Pons (tissue), 1 donor: Measurements from ENCODE around the gene STX16.
A peak's percentile ranks its signal among the peaks of the same experiment; 100 is the strongest.
"Not testable (repeated sequence)": the region's sequence is repeated elsewhere in the genome, so short reads cannot be mapped to it uniquely, and the experiment has no call there.

Experiments used
- DNase-seq: peaks from one replicate; pipeline ENCODE4 v3.0.0-alpha.2; 2016; ENCODE audit warnings: low spot score

STX16 gene

DNA sequence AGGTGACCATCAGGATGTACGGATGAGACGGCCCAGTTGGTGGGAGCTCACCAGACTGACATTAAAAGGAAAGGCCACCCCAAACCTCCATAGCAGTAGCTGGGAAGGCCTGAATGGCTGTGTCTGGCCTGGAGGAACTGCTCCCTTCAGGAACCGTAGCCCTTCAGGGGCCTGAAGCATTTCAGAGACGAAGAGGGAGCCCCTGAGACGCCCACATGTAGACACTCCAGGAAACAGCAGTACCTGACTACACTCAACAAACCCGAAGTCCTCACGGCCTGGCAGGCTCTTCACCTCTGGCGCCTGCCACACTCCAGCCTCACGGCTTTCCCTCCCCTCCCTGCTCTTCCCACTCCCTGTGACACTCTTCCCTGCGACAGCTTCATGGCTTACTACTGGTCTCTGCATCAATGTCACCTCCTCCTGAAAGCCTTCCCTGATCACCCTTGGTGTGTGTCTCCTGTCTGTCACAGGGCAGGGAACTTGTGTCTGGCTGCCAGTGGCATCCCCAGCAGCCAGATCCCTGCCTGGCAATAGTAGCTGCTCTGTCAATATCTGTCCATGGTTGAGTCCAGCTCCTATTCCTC is 14.6 kb upstream of the STX16 start:
- DNase-seq: no peak

DNA sequence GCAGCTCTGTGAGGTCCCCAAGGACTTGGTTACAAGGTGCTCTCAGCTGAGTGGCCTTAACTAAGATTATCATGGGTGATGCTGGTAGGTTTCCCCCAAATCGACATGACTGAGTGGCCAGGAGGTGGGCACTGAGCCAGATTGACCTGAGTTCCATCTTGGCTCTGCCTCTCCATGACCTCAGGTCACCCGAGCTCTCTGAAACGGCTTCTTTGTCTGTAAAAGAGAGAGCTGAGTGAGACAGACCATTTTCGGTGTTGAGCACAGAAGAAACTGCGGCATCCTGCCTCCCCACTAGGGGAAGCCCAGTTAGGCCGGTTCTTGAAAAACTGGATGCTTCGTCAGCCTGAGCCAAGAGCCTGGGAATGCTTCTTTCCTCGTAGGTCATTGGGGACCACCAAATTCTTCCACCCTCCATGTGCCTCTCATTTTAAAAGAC is 14.1 kb upstream of the STX16 start:
- no peak for DNase-seq

DNA sequence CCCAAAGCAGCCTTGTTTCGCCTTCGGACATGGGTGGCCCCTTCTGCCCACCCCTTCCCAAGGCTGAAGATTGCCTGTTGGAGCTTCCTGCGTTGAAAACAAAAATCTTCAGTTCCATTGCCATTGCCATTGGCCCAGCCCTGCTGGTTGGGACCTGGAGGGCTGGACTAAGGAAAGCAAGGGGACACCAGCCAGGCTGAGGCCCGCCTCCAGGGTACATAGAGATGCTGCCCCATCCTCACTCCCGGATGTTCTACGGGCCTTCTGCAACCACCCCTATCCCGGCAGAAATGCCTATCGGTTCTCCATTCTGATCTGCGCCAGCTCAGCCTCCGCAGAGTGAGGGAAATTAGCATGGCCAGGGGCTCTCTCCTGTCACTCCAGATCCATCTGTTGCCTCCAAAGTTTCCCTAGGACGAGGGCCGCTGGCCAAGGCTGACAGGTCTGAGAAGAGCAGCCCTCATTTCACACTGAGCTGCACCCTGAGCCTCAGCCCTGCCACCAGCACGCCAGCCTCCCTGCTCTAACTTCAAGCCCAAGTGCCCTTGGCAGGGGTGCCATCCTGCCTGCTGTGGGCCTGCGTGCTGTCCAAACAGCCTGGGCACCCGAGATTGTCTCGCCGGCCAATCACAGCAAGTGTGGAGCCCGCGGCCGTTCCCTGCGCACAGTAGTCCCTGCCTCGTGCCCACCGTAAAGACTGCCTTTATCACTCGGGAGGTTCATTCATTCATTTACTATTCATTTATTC is 13.4 kb upstream of the STX16 start:
- DNase-seq: no peak

DNA sequence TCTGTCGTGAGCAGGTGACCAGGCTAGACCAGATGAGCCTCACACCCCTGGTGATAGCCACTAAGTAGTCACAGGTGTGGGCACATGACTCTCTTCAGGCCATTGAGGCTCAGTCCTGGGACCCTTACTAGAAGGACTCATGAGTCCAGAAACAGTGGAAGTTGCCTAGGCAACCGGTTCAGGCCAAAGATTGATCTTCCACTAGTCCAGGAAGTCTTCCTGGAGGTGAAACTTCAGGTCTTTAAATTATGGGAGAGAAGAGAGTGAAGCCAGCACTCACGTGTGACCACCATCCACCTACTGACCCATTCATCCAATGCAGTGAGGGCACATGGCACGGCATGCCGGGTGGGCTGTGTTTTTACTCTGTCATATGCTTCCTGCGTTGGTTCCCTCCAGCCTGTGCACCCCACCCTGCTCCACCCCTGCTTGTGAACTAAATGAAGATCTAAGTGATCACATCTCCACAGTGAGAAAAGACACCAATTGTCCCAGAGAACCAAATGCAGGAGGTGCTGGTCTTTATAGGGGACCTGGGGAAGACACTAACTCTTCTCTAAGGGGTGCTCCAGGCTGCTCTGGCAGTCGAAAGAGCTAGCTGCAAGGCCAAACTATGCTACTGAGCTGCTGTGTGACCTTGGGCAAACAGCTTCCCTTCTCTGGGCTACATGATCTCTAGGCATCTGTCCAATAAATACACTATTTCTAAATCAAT is 12.5 kb upstream of the STX16 start:
- no peak for DNase-seq

DNA sequence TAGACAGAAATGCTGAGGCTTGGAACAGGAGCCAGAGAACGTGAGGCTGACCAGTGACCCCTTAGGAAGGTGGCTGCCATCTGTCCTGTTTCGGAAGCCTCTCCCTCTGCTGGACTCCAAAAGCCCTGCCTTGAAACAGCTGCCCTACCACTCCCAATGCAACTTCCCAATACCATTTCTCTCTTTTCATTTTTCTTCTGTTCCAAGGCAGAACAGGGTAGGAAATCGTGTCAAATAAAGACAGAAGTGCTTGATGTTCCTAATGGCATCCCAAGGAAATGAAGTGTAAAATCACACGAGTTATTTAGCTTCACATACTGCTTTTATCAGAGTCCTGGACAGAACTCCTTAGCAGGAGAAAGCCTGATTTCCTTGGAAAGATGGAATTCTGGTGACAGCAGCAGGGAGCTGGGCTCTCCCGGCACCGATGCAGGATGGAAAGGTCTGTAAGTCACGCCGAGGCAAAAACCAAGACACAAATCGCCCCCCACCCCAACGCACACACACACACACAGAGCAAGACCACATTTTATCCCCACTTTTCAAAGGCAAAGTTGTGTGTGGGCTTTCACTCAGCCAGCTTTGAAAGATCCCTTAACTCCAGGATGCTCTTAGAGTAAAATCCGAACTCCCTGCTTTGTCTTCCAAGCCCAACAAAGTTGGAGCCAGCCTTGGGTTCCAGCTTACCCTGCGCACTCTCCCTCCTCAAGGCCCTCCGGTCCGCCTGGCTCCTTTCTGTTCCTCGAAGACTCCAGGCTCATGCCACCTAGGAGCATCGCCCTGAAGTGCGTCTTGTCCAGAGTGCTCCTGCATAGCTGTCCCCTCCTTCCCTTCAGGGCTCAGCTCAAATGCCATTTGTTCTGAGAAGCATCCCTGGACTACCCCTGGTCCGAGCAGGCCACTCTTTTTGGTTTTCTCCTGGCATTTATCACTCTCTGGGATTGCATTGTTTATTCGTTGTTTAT is 11.6 kb upstream of the STX16 start:
- no peak for DNase-seq

DNA sequence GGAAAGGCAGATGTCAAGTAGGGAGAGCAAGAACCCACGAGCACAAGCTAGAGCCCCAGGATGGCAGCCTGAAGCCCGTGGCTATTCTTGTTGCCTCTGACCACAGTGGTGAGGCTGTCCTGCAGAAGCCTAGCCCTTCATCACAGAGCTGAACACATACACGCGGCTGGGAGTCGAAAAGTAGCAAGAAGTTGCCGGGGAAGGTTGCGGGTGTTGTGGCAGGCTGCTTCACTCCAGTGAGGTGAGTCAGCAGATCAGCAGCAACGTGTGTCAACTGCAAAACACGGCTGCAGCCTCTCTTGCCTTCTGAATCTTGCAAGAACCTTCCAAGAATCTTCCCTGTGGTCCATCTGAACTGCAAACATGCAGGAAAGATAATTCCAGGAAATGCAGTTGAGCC is 10.6 kb upstream of the STX16 start:
- DNase-seq: no peak

DNA sequence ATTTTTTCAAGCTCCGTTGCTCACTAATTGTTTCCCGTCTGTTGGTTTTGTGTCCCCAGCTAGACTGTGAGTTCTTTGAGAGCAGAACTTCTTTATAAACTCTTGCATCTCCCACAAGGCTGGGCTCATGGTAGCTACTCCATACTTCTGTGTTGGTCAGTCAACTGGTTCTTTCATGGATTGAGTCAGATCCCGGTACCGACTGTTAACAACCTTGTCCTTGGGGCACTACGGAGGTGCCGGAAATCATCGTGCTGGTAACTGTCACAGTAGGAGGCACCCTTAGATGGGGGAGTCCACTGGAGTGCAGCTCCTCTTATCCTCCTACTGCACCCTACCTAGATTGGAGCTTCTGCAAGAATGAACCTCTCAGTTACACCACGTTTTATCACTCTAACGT is 8.6 kb upstream of the STX16 start:
- no peak for DNase-seq

DNA sequence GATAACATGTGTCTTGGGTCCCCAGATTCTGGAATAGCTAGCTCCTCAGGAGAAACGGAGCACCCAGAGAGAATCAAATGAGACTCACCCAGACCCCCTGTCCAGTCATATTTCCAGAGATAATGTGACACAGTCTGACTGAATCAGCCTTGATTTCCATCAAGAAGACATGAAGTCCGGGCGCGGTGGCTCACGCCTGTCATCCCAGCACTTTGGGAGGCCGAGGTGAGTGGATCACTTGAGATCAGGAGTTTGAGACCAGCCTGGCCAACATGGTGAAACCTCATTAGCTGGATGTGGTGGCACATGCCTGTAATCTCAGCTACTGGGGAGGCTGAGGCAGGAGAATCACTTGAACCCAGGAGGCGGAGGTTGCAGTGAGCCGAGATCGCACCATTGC is 8.2 kb upstream of the STX16 start:
- DNase-seq: not testable (repeated sequence)

DNA sequence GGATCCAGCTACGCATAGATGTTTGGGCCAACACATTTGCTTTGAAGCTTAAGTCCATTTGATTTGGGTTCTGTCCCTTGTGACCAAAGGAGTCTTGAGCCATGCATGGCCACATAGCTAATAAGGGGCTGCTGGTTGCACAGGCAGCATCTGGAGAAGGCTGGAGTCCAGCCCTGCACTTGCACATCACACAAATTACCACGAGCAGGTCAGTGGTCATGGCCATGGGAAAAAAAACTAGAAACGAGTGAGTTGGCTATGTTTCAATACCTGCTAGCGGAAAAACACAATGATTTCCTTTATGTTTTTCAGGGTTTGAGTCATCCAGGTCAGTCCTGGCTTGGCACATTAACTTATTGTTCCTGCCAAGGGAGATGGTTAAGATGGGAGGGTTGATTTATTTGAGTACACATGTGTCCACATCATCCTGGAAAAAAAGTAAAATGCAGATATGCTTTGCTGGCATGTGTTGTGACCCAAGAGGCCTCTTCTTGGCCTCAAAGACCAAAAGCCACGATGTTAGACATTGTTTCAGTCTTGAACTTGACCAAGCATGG is 5.6 kb upstream of the STX16 start:
- DNase-seq: no peak

DNA sequence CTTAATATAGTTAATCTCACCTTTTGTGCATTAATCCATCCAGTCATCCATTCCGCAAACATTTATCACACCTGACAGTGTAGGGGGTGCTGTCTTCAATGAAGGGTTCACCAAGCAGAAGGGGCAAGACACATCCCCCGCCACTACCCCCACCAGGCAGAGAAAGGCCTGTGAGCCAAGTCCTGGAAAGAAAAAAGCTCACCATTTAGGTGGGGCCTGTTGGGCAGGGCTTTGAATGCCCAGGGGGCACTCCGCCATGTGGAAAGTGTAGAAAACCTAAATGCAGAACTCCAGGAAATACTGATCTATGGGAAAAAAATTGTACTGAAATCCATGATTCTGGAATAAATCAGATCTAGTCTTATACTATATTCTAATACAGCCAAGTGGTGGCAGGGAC is 4.8 kb upstream of the STX16 start:
- no peak for DNase-seq

DNA sequence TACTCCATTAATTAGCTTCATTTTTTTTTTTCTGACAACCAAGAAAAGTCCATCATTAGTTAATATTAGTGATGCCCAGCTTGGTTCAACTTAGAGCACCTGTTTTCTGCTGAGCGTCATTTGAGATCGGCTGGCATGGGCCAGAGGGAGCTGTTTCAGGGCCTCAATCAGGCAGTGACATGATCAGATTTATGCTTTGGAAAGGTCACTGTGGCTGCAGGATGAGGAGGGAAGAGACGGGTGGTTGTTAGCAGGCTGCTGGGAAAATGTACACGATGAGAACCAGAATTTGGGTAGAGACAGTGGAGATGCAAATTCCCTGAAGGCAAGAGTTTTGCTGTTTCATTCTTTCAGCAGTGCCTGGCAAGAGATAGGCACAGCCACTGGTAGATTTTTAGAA is 4.4 kb upstream of the STX16 start:
- no peak for DNase-seq

DNA sequence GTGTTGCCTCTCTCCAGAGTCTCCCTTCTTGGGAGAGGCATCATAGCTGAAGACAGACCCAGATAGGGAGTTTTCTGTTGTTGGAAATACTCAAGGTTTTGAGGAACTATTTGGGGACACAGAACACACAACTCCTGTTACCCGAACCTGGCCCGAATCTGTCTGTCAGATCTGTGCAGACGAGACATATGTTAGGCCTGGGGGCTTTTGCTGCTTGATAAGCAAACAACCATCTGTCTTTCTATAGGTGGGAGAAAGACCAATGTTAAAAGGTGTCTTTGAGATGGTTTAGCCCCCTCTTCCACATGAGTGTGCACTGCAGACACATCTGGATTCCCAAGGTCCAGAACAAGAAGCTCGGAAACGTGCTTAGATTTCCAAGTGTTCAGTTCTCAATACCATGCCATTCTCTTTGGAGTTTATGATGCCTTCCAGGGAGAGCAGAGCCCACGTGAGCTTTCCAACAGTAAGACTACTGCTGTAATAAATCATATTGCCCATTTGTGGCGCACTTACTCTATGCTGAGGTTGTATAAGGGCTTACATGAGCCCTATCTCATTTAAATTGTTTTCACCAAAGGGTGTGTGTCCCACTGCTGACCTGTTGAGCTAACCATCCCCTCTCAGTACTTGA is 3.8 kb upstream of the STX16 start:
- DNase-seq: no peak

DNA sequence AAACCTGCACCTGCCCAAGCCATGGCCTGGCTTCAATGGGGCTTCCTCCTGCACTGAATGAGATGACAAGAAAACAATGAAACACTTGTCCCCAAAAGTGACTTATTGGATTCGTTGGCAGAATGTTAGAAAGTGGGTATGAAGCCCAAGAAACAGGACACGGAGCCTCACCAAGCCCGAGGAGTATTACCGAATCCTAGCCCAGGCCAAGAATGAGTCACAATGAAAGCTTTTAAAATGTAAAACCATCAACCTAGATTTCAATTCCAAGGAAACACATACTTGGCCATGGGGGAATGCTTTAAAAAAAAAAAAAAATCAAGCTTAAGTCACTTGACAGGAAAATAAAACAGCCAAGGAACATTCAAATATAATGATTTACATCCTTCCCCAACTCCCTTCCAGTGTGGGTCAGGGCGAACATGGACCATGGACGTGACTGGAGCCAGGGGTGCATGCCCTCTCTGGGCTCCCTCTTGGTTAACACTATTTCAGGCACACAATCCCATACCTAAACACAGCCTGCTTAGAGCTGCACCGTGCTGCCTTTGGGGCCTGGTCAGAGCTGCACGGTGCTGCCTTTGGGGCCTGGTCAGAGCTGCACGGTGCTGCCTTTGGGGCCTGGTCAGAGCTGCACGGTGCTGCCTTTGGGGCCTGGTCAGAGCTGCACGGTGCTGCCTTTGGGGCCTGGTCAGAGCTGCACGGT is 3.1 kb upstream of the STX16 start:
- DNase-seq: peak; percentile 54

DNA sequence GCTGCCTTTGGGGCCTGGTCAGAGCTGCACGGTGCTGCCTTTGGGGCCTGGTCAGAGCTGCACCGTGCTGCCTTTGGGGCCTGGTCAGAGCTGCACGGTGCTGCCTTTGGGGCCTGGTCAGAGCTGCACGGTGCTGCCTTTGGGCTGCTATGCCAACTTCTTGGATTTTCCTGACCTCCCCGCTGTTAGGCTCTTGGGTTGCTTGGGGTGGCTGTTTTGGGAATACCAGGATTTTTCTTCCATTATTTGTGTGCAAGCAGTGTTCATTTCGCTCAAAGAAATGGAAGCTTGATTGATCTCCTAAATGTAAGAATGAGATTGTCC is 2.6 kb upstream of the STX16 start:
- not testable (repeated sequence) for DNase-seq

DNA sequence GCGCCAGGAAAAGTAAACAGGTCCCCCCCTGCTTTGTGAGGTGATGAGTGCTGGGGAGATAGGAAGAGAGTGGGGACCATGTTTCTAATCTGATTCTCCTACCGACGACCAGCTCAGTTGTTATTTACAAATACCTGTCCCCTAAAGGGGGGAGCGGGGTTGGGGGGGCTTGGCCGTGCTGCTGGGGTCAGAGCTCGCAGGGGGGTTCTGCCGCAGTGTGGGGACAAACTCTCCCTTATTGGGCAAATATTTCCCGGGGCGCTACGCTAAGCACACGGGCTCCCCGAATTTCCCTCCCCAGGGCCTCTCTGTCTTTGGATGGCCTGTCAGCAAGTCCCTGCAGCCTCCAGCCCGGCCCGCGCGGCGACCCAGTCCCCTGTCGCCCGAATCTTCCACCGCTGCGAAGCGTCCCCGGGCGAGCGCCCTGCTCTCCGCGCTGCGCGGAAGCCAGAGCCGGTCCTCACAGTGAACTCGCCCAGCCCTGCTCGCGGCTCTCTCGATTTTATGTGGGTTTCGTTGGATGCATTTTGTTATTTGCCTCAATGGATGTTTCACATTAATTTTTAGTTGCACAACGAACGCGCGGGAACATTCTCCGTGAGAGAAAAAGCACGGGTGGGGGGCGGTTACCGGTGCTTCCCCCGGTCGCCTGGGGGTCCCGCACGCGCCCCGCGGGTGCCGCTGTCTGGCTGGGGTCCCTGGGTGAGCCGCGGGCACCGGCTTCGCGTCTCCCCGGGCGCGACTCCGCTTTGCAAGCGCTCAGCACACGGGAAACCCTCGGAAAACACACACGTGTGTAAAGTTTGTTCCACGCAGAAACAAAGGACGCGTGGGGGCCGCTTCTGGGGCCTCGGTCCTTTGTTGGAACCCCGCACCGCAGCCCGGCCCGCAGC is 1.5 kb upstream of the STX16 start:
- no peak for DNase-seq

DNA sequence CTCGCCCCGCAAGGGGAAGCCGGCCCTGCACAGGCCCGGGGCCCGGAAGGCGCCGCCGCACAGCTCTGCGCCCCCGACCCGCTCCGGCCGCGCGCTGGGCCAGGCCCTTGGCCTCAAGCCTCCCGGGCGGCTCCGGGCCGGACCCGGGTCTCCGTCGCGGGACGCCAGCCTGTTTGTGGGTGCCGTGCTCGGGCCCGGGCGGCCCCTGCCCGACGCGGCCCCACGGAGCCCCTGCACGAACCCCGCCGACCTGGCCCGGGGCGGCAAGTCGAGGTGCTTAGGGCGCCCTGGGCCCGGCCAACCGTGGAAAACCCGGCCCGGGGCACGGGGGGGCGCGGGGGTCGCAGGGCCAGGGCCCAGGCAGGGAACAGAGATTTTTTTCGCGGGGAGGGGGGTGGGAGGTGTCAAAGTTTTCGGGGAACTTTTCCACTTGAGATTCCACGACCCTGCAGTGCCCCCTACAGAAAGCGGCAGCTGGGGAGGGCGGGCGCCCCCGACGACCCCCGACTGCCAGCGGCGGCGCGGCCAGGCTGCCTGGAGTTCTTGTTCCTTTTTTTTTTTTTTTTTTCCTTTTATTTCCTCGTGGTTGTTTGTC is 805 bp upstream of the STX16 start:
- DNase-seq: no peak

DNA sequence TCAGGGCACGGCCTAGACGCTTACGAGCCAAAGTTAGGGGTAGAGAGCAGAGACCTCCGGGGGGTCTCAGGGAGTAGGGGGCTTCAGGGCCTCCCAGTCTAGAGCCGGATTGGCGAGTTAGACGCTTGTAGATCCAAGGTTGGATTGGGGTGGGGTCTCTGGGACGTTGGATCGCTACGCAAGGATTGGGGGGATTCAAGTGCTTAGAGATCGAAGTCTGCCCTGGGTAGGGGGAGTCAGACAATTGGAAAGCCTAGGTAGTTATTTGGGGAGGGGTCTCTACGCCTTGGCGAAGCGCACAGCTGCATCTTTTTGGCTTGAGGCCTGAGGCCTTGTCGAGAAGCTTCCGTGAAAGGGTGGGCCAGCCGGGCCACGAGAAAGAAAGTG is 469 bp downstream of the STX16 start:
- peak; percentile 76 for DNase-seq

DNA sequence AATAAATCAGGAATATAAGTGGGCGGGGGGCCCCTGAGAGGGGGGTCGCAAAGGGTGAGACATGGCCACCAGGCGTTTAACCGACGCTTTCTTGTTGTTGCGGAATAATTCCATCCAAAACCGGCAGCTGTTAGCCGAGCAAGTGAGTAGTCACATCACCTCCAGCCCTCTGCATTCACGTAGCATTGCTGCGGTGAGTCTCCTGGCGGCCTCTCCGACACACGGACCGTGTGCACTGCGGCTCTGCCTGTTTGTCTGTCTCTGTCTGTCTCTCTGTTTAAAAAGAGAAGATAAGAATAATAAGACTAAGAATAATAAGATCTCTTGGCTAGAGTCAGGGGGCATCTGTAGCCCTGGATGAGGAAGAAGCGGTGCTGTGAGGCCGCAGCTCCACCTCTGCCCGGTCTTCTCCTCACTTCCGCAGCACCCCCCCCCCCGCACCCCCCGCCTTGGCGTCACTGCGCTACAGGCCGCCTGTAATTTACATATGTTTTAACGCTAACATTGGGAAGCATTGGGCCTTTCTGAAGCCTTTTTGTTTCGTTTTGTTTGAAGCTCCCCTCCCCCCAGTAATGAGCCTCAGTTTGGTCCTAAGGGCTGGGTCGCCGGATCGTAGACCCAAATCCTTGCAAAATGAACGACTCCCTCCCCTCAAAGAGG is 993 bp downstream of the STX16 start:
- peak; percentile 67 for DNase-seq
